ENCODE data around the gene PRKG1. TPM values are rescaled to one million over a fixed set of nuclear protein-coding genes. Genes with fewer than 3 reads are reported as not detected.
"Not testable (repeated sequence)": the region's sequence is repeated elsewhere in the genome, so short reads cannot be mapped to it uniquely, and the experiment has no call there.

Gene PRKG1
- total RNA-seq, 2 donors from 2014 or later: 0.42 TPM; not detected in 1

DNA sequence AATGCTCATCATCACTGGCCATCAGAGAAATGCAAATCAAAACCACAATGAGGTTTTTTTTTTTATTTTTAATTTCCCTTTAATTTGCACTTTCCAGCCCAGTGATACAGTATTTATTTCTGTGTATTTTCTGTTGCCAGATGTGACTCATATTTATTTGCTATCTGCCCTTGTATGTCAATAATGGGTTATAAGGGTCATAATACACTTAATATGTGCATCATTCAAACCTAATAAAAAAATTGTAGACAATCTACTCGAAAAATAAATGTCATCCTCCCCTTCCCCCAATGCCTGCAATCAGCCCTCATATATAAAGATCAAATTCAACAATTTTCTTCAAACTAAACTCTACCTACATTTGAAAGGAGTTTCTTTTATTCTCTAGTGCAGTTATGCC lies 470.6 kb downstream of the PRKG1 start:
- Mint-ChIP-seq H3K4me1 (no peaks in the 10 kb centered on the region), H3K27ac (no peak overlapping the region), H3K36me3 (ENCODE audit: low read depth) (no peaks in the 10 kb centered on the region), H3K9me3 (no peaks in the 10 kb centered on the region), H3K4me3 (no peak overlapping the region), H3K27me3 (no peaks in the 10 kb centered on the region)
- ATAC-seq (replicated peaks): no peak

GRCh38 chr10:51547941-51548340 lies 473.7 kb downstream of the PRKG1 start:
- no peak for ATAC-seq (replicated peaks)
- Mint-ChIP-seq H3K27me3 (no peaks in the 10 kb centered on the region), H3K36me3 (ENCODE audit: low read depth) (no peaks in the 10 kb centered on the region), H3K9me3 (no peaks in the 10 kb centered on the region), H3K4me3 (no peak overlapping the region), H3K27ac (no peak overlapping the region), H3K4me1 (no peaks in the 10 kb centered on the region)

DNA sequence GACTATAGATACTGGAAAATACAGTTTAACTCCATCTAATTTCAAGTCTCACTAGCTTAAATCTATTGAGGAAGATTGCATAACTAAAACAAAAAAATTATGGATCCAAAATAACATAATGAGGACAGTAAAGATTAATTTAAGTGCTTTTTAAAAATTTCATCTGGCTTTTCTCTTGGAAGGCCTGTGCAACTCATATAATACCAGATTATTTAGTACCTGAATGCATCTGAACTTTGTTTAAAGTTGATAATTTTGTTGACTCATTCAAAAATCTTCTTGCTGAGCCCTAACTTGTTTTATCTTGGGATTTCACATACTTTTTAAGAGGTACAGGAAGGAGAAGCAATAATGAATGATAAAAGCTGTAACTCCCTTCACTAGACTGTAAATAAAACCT lies 478.6 kb downstream of the PRKG1 start:
- no peaks in the 10 kb centered on the region for H3K4me1 Mint-ChIP-seq
- H3K9me3 Mint-ChIP-seq: no peaks in the 10 kb centered on the region
- no peak overlapping the region for H3K27ac Mint-ChIP-seq
- no peak overlapping the region for H3K4me3 Mint-ChIP-seq
- ATAC-seq (replicated peaks): no peak
- peaks cover 10% of the 10 kb centered on the region for H3K27me3 Mint-ChIP-seq
- H3K36me3 Mint-ChIP-seq (ENCODE audit: low read depth): no peaks in the 10 kb centered on the region

- no peaks in the 10 kb centered on the region for H3K9me3 Mint-ChIP-seq
- no peaks in the 10 kb centered on the region for H3K36me3 Mint-ChIP-seq (ENCODE audit: low read depth)
- peaks cover 4% of the 10 kb centered on the region for H3K27me3 Mint-ChIP-seq
- no peak overlapping the region for H3K4me3 Mint-ChIP-seq
- H3K27ac Mint-ChIP-seq: no peak overlapping the region
- H3K4me1 Mint-ChIP-seq: no peaks in the 10 kb centered on the region
- no peak for ATAC-seq (replicated peaks)
Observed at GRCh38 chr10:51564896-51565510, 490.7 kb downstream of the PRKG1 start.

DNA sequence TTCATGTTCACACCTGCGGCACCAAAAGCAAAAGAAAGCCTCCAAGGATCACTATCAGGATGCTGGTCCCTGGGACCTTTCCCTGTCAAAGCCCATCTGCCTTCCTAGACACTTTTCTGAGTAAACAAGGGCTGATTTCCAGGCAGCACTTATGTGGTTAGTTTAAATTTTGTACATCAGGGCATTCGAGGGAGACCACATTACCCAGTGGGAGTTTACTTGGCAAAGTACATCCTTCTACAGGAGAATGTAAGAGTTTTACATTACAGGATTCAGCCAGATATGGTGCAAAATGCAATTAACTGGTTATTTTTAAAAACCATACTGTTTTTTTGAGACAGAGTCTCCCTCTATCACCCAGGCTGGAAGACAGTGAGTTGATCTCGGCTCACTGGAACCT lies 493.0 kb downstream of the PRKG1 start:
- Mint-ChIP-seq H3K36me3 (ENCODE audit: low read depth) (no peaks in the 10 kb centered on the region), H3K27ac (no peak overlapping the region)
- ATAC-seq (replicated peaks): no peak

DNA sequence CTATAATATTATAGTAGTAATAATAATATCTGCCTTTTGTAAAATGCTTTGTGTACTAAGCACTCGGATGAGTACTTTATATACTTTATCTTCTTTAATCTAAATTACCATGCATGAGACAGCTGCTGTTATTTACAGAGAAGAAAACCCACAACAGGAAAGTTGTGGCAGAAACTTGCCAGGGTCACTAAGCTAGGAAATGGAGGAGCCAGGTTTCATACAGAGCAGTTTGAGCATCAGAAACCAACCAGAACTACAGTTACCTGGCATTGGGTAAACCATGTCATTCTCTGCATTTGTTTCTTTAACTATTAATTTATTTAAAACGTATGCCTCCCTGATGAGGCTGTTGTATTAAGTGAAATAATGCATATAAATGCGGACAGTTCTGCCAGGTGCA lies 495.2 kb downstream of the PRKG1 start:
- no peaks in the 10 kb centered on the region for H3K9me3 Mint-ChIP-seq
- no peak for ATAC-seq (replicated peaks)
- no peaks in the 10 kb centered on the region for H3K4me1 Mint-ChIP-seq
- no peaks in the 10 kb centered on the region for H3K36me3 Mint-ChIP-seq (ENCODE audit: low read depth)
- no peak overlapping the region for H3K27ac Mint-ChIP-seq
- peaks cover 4% of the 10 kb centered on the region for H3K27me3 Mint-ChIP-seq
- no peak overlapping the region for H3K4me3 Mint-ChIP-seq

More for the DNA sequence above, 493.0 kb downstream of the PRKG1 start:
- no peaks in the 10 kb centered on the region for H3K9me3 Mint-ChIP-seq
- H3K4me1 Mint-ChIP-seq: no peaks in the 10 kb centered on the region
- no peak overlapping the region for H3K4me3 Mint-ChIP-seq
- H3K27me3 Mint-ChIP-seq: peaks cover 4% of the 10 kb centered on the region

DNA sequence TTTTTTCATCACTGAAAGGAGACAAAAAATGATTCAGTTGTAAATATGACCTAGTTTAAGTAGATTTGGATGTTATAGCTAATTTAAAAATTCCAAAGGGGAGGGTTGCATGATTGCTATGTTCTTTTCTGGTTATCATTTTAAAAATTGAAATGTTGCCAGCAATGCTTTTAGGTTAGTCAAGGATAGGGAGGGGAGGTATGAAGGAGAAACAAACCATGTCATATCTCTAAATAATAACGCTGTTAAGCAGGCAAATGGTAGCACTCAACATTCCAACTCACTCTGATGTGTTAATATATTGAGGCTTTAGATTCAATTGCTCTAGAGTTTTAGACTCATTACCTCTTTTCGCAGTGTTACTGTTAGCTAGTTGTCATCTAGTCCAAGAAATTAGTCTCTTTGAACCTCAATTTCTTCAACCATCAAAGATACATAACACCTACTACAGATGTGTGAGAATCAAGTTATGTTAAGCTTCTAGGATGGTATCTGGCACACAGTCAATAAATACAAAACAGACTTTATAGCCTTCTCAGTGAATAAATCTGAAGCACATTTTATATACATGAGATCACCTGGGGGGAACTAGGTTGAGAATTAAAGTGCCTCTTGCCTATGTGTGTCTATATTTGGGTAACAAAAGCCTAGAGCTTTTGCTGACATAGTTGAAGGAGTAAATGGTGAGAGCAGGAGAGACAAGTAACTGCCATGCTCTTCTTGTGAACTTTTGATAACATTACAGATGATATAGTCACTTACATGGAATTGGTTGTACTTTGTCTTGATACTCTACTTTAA lies 500.2 kb downstream of the PRKG1 start:
- H3K9me3 Mint-ChIP-seq: no peaks in the 10 kb centered on the region
- no peaks in the 10 kb centered on the region for H3K36me3 Mint-ChIP-seq (ENCODE audit: low read depth)
- no peaks in the 10 kb centered on the region for H3K27me3 Mint-ChIP-seq
- H3K4me1 Mint-ChIP-seq: no peaks in the 10 kb centered on the region
- no peak overlapping the region for H3K27ac Mint-ChIP-seq
- ATAC-seq (replicated peaks): no peak
- H3K4me3 Mint-ChIP-seq: no peak overlapping the region

GRCh38 chr10:51581196-51581595 lies 506.9 kb downstream of the PRKG1 start:
- not testable (repeated sequence) for H3K27ac Mint-ChIP-seq; H3K27me3 Mint-ChIP-seq; H3K36me3 Mint-ChIP-seq (ENCODE audit: low read depth); H3K9me3 Mint-ChIP-seq; H3K4me1 Mint-ChIP-seq; ATAC-seq (replicated peaks); H3K4me3 Mint-ChIP-seq

GRCh38 chr10:51583976-51584375 lies 509.7 kb downstream of the PRKG1 start:
- Mint-ChIP-seq H3K36me3 (ENCODE audit: low read depth) (no peaks in the 10 kb centered on the region), H3K27me3 (peaks cover 3% of the 10 kb centered on the region), H3K9me3 (peaks cover 7% of the 10 kb centered on the region), H3K4me1 (no peaks in the 10 kb centered on the region), H3K27ac (no peak overlapping the region), H3K4me3 (no peak overlapping the region)
- ATAC-seq (replicated peaks): no peak

DNA sequence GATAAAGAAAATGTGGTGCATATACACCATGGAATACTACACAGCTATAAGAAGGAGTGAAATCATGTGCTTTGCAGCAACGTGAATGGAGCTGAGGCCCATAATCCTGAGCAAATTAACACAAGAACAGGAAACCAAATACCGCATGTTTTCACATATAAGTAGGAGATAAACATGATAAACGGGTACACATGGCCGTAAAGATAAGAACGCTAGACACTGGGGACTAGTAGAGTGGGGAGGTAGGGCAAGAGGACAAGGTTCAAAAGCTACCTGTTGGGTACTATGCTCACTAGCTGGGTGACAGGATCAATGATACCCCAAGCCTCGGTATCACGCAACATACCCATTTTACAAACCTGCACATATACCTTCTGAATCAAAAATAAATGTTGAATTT lies 511.5 kb downstream of the PRKG1 start:
- no peaks in the 10 kb centered on the region for H3K4me1 Mint-ChIP-seq
- no peaks in the 10 kb centered on the region for H3K36me3 Mint-ChIP-seq (ENCODE audit: low read depth)
- H3K9me3 Mint-ChIP-seq: peaks cover 5% of the 10 kb centered on the region
- peaks cover 3% of the 10 kb centered on the region for H3K27me3 Mint-ChIP-seq
- no peak overlapping the region for H3K27ac Mint-ChIP-seq
- ATAC-seq (replicated peaks): no peak
- no peak overlapping the region for H3K4me3 Mint-ChIP-seq

- no peak for ATAC-seq (replicated peaks)
- Mint-ChIP-seq H3K9me3 (no peaks in the 10 kb centered on the region), H3K27ac (no peak overlapping the region), H3K27me3 (peaks cover 3% of the 10 kb centered on the region), H3K4me1 (no peaks in the 10 kb centered on the region), H3K4me3 (no peak overlapping the region), H3K36me3 (ENCODE audit: low read depth) (no peaks in the 10 kb centered on the region)
Observed at GRCh38 chr10:51588984-51589383, 514.7 kb downstream of the PRKG1 start.

DNA sequence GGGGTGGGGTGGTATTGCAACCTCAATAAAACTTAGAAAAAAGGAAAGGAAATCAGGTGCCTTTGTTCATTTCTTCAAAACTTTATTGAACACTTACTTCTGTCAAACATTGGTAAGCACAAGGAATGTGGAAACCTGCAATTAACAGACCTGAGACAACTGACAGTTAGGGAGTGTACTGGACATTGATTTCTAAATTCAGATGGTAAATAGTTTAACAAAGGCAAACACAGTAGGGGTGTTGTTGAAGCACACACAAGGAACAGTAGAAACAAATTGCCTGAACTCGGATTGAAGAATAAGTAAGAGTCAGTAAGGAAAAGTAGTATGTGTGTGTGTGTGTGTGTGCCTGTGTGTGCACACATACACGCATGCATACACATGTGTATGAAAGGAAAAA lies 516.5 kb downstream of the PRKG1 start:
- H3K27me3 Mint-ChIP-seq: peaks cover 3% of the 10 kb centered on the region
- no peaks in the 10 kb centered on the region for H3K9me3 Mint-ChIP-seq
- H3K36me3 Mint-ChIP-seq (ENCODE audit: low read depth): no peaks in the 10 kb centered on the region
- no peak for ATAC-seq (replicated peaks)
- no peak overlapping the region for H3K4me3 Mint-ChIP-seq
- H3K27ac Mint-ChIP-seq: no peak overlapping the region
- no peaks in the 10 kb centered on the region for H3K4me1 Mint-ChIP-seq

- Mint-ChIP-seq H3K36me3 (ENCODE audit: low read depth) (no peaks in the 10 kb centered on the region), H3K4me3 (no peak overlapping the region), H3K27ac (no peak overlapping the region), H3K4me1 (no peaks in the 10 kb centered on the region), H3K9me3 (no peaks in the 10 kb centered on the region), H3K27me3 (no peaks in the 10 kb centered on the region)
- no peak for ATAC-seq (replicated peaks)
Observed at GRCh38 chr10:51596695-51597094, 522.4 kb downstream of the PRKG1 start.

GRCh38 chr10:51599647-51600046 lies 525.4 kb downstream of the PRKG1 start:
- H3K4me1 Mint-ChIP-seq: no peaks in the 10 kb centered on the region
- no peak overlapping the region for H3K4me3 Mint-ChIP-seq
- H3K27me3 Mint-ChIP-seq: no peaks in the 10 kb centered on the region
- ATAC-seq (replicated peaks): no peak
- no peaks in the 10 kb centered on the region for H3K9me3 Mint-ChIP-seq
- H3K27ac Mint-ChIP-seq: no peak overlapping the region
- H3K36me3 Mint-ChIP-seq (ENCODE audit: low read depth): no peaks in the 10 kb centered on the region

GRCh38 chr10:51602326-51602725 lies 528.0 kb downstream of the PRKG1 start:
- no peaks in the 10 kb centered on the region for H3K36me3 Mint-ChIP-seq (ENCODE audit: low read depth)
- no peaks in the 10 kb centered on the region for H3K27me3 Mint-ChIP-seq
- no peaks in the 10 kb centered on the region for H3K4me1 Mint-ChIP-seq
- H3K27ac Mint-ChIP-seq: no peak overlapping the region
- H3K4me3 Mint-ChIP-seq: no peak overlapping the region
- H3K9me3 Mint-ChIP-seq: no peaks in the 10 kb centered on the region
- ATAC-seq (replicated peaks): no peak
